GM18526 (cell line): Measurements from ENCODE around the gene PLCB4.

ENCODE experiments used
- POLR2A ChIP-seq: IDR thresholded peaks from 3 replicates; pipeline ENCODE4 v1.6.1; 2011; ENCODE audit not compliant: insufficient read length; ENCODE audit errors: extremely low read depth

Gene PLCB4

DNA sequence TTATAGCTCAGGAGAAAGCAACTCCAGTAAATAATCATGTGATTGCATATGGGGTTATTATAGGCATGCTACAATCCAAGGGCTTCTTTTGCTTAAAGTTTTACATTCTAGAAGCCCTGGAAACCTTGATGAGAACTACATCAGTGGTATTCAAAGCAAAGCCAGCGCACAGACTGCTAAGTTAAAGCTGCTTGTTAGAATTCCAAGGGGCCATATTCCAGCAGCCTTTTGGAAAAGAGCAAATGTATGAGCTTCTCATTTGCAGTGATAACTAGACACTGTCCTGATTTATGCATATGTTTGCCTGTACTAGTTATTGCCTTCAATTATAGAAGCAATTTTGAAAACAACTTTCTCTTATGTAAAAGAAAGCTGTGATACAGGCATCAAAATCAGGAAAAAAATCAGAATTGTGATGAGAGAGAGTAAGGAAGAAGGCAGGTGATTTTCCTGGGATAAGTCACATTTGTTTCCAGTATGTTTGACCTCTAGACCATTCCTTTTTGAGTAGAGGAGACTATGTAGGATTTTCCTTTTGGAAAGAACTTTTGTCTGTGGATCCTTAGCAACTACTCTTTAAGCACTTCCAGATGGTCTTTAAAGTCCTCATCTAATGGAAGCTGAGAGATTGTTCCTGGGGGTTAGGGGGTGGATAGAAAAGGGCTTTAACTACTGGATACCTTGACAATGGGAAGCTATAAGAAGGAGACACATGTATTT lies 159.2 kb downstream of the PLCB4 start:
- TF ChIP-seq POLR2A: no peak

DNA sequence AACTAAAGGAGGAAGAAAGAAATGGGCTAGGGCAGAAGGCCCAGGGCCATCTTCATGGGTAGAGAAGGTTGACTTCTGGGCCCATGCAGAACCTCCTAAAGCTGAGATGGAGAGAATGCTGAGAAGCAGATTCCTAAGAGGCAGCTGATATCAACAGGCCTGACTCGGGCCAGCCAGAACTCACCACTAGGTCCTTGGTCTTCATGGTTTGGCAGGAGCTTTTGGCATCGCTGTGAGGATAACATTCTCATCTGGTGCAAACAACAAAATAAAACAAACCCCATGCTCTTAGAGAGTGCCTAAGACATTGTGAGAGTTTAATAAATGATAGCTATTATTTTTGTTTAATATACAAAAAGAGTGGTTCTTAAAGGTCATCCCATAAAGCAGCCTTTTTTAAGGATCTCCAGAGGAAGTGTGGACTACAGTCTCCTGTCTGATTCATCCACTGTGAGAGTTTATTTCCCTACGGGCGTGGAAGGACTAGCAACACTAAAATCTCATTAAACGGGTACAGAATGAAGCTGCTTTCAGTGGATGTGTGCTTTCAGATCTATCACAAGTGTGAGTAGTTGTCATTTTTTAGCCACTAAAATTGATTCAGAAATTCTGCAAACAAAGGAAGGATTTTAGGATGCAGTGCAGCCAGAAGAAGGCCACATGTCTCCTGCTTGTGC lies 160.0 kb downstream of the PLCB4 start:
- no peak for TF ChIP-seq POLR2A

DNA sequence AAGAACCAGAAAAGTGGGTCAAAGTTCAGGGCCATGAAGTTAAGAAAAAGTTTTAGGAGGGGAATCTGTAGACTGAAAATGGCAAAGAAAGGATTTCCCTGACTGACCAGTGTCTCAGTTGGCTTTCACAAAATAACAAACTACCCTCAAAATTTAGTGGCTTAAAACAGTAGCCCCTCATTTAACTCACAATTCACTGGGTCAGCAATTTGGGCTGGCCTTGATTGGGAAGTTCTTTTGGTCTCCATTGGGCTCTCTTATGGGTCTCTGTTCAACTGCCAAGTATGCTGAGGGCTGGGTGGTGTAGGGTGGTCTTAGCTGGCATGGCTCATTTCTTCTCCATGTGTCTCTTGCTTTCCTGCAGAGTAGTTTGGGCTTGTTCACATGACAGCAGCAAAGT lies 161.5 kb downstream of the PLCB4 start:
- no peak for TF ChIP-seq POLR2A

DNA sequence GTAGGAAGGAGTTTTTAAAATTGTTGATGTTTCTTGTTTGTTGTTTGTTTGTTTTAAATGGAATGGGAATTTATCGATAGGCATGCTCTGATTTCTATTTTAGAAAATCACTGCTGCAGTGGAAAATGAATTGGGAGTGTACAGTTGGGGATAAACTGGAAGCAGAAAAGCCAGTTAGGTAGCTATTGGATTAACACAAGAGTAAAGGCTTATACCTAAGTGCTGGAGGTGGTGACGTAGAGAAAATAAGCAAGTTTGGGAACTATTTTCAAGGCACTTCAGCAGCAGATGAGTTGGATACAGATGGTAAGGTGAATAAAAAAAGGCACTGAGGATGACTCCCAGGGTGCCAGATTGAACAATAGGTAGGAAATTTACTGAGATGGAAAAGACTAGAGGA lies 164.9 kb downstream of the PLCB4 start:
- no peak for TF ChIP-seq POLR2A

DNA sequence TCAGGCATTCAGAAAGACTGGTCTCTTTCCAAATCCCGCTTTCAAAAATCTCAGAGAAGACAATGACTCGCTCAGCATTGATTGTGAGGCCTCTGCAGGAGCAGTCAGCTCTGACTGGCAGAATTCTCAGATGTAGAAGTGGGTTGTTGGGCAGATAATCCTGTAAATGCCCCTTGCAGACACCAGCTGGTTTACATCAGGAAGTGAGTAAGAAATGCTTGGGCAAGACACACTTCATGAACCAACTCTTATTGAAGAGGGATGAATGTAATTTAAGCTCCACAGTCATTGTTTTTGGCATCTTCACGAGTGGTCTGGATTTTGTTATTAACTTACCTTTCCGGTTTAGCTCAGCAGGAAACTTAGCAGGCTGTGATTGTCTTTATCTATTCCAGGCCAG lies 166.6 kb downstream of the PLCB4 start:
- no peak for TF ChIP-seq POLR2A

DNA sequence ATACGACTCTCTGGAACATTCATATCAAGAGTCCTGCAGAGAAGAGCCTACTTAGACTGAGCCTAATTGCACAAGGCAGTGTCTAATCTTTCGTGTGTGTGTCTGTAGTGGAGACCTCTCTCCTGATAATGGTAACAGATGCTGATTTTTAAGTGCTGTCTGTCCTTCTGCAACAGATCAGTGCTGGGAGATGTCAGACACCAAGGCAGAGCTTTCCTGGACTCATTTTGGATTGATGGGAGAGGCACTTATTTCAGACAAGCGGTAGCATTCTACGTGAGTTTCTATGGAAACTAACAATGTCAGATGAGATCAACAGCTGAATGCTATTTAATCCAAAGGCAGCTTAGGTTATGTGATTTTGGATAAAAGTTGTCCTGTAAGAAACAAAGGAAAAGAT lies 167.6 kb downstream of the PLCB4 start:
- TF ChIP-seq POLR2A: no peak

DNA sequence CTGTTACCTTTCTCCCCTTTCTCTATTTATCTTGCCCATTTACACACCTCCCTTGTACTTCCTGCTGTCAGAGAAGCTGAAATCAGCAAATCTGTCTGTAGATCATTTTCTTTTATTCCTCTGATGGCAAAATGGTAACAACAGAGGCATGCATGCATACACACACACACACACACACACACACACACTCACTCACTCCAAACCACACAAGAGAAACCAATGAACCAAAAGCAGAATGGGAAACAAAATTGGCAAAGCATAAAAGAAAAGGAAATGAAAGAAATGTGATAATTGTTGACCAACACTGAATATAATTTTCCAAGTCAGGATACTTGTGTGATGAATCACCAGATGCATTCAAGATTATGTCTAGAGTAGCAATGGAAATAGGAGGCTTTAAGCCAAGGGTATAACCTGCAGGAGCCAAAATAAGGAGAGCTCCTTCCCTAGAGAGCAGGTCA lies 172.4 kb downstream of the PLCB4 start:
- no peak for TF ChIP-seq POLR2A

DNA sequence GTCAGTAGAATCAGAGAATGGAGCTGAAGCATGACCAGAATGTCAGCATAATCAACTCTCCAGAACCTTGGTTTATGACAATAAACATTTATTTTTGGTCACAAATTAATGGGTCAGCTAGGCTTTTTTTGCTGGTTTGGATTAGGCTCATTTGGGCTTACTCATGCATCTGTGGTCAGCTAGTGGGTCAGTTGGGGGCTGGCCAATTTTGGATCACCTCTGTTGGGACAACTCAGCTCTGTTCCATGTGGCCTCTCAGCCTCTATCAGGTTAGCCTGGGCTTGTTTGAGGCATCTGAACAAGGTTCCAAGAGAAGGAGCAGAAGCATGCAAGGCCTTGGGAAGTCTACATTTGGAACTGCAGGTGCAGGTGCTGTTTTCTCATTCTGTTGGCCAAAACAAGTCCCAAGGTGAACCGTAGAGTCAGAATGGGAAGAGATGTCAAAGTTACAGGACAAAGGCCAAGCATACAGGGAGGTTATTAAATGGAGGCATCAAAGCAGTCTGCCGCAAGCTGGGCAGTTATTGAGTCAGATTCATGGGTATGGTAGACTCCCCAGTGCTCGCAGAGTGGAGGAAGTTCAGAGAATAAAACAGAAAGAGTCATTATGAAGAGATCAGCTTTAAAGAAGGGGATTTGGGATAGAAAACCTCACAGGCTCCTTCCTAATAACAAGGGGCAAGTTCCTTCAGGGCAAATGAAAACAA lies 173.0 kb downstream of the PLCB4 start:
- TF ChIP-seq POLR2A: no peak

DNA sequence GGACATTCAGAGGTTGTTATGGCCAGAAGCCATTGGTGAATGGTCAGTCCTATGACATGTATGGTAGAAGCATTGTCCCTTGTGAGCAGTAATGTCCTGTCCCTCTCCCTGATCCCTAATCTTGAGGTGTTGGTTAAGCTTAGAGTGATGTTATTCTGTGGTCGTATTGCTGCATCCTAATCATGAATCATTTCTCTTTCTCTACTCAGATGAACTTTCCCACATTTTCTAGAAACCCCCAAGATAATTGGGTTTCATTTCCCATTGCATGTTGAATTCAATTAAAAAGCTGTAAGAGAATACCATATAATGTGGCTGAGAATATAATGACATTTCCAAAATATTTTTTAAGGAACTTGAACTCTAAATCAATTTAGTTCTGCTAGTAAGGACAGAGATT lies 175.1 kb downstream of the PLCB4 start:
- no peak for TF ChIP-seq POLR2A

DNA sequence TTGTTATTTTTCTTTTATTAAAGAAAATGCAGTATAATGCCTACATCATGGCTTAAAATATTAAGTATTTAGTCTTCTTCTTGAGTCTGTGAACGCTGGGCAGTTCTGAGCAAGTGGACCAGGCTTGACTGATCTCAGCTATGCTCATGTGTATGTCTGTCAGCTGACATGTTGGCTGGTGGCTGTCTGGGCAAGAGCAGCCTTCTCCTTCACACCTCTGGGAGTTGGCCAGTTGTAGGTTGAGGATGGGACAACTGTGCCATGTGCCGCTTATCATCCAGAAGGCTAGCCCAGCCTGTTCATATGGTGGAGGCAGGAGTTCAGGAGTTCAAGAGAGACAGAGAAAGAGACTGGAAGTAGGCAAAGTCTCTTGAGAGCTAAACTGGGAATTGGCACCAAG lies 175.9 kb downstream of the PLCB4 start:
- no peak for TF ChIP-seq POLR2A

DNA sequence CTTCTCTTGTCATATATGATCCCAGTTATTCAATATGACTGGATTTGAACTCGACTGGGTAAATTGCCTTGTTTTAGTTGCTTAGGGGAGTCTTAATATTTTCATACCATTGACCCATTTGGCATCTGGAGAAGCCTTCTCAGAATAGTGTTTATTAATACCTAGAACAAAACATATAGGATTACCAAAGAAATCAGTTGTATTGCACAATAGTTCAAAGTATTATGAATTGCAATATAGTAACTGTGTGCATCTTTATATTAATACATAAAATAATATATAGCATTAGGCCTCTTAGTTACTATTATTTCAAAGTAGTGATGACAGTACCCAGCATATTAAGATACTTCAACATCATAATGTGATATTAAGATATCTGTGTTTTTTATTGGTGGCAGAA lies 177.8 kb downstream of the PLCB4 start:
- TF ChIP-seq POLR2A: no peak

DNA sequence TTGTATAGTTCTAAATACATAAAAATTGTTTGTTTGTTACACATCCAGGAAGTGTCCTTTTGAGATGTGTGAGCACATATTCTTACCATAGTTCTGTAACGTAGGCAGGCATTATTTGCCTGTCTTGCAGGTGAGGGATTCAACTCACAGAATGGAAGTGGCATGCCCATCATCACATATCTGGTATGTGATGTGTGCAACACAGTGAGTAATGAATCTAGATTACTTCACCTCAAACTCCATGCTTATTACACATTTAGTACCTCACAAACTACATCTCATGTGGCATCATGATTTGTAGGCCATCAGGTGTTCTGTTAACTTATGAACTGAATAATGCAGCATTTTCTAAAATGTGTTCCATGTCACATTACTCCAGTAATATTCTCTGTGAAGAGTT lies 181.6 kb downstream of the PLCB4 start:
- no peak for TF ChIP-seq POLR2A

DNA sequence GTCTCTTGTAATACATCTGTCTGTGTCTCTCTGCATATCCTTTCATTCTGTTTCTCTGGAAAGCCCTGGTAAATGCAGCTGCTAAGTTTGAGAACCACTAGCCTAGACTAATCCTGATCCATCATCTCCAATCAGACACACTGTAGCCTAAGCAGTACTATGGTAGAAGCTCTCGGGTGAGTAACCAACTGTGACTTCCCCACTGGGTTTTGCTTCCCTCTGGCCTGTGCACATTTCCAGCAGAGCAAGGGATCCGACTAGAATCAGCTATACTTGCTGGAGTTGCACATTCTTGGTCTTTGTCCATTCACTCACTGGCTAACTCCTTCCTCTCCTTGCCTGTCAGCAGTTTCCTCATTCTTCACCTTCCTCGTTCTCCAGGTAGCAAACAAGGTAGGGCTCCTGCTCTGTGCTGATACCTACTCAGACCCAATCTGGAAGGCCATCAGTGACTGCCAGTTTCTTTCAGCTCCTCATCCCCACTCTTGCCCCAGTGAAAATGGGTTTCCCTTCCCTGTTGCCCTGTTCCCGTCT lies 184.2 kb downstream of the PLCB4 start:
- TF ChIP-seq POLR2A: no peak

DNA sequence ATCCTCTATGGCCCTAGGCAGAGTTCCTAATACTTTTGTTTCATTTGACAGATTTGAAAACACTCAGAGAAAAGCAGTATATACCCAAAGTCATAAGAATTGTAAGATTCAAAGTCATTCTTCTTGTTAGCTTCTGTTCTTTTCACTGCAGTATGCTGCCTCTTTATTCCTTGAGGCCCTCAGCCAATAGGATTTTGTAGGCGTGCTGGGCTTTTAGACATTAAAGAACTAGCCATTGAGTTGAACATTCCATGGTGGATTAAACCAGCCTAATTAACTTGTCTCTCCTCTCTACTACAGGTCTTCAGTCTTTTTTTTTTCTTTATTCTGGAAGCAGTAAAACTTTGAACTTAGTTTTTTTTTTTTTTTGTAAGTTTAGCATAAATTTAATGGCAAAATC lies 186.3 kb downstream of the PLCB4 start:
- TF ChIP-seq POLR2A: no peak

DNA sequence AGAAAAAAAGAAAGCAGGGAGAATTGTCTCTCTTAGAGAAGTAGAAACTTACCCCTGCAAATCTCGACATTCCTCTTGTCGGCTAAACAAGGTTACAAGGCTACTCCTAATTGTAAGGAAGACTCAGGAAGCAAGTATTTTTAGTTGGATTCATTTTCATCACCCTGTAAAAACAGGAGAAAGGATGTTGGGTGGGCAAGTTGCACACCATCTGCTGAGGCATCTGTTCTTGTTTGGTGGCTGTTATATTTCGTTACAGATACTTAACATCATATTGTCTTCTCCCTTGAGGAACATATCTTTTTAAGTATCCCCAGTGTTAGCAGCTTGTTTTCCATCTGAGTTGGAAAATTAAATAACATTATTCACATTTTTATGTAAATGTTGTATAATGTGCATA lies 187.5 kb downstream of the PLCB4 start:
- no peak for TF ChIP-seq POLR2A

DNA sequence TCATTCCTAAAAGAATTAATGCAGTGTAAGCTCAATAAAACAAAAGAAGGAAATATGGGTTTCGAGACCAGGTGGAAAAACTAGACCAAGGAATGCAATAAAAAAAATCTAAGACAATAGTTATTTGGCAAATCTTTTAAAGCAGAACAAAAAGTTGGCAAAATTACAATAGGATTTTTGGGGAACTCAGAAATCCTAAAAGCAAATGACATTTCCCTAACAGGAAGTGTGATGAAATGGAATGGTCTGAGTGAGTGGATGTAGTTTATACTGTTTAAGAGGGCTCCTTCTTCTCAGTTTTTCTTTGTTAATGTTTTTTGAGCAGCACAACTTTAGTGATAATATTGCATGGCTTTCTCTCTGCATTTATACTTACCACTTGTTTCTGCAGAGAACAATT lies 190.0 kb downstream of the PLCB4 start:
- no peak for TF ChIP-seq POLR2A

DNA sequence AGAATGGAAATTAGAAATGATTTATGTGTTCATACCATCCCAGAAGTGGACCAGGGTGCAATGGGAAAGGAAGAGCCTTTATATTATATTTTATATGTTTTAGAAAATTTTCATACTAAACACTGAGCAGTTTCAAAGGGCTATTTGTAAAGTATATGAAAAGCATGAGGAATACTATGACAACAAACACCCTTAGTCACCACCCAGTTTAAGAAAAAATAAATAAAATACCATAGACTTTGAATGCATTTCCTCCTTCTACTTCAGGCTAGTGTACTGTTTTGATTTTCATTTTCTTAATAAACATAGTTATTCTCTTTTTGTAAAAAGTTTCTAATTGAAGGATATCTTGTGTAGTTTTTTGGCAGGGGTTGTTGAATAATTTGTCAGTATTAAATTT lies 191.1 kb downstream of the PLCB4 start:
- TF ChIP-seq POLR2A: no peak

DNA sequence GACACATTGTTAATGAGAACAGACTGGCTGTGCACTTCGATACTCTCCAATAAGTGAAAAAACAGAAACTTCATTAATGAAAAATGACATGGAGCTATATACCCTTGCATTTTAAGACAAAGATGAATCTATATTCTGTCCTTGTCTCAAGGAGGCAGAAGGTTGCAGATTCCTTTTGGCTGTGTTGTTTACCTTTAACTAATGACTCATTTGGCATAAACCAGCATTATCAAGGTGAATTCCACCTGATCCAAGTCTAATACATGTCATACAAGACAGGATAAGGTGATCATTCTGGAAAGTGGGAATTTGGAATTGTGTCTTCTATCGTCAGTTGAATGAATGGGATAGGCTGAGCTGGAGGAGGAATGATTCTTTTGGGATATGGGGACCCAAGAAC lies 192.9 kb downstream of the PLCB4 start:
- no peak for TF ChIP-seq POLR2A
